Calu3 (cell line): Measurements from ENCODE around the gene HPS3. TPM values are rescaled to one million over a fixed set of nuclear protein-coding genes. Genes with fewer than 3 reads are reported as not detected.
"Not testable (repeated sequence)": the region's sequence is repeated elsewhere in the genome, so short reads cannot be mapped to it uniquely, and the experiment has no call there.

Source experiments
- BruUV-seq: library from RNA; stranded (reverse); fragments of 400-500 nt; replicated peaks from 2 replicates; lab custom pipeline; 2021; lab: Mats Ljungman, UMichigan
- CTCF ChIA-PET: fragments of 300-600 bp; sonication (Branson Sonifier 250); formaldehyde crosslinking; loops from one replicate; lab custom pipeline; 2022; ENCODE audit warnings: antibody characterized with exemption; lab: Charles Lee
- DNase-seq: peaks from one replicate; pipeline ENCODE4 v3.0.0; 2022
- H3K27ac Mint-ChIP-seq: one replicate; pipeline ENCODE4 v1.8.0; 2022; ENCODE audit warnings: mixed read lengths; ENCODE audit not compliant: unreplicated experiment
- H3K27me3 Mint-ChIP-seq: one replicate; pipeline ENCODE4 v1.8.0; 2022; ENCODE audit warnings: mixed read lengths; ENCODE audit not compliant: unreplicated experiment
- H3K36me3 Mint-ChIP-seq: one replicate; pipeline ENCODE4 v1.8.0; 2022; ENCODE audit warnings: mild to moderate bottlenecking, moderate library complexity, mixed read lengths; ENCODE audit not compliant: insufficient read depth, unreplicated experiment
- H3K4me1 Mint-ChIP-seq: one replicate; pipeline ENCODE4 v1.8.0; 2022; ENCODE audit warnings: mild to moderate bottlenecking, low read depth, mixed read lengths; ENCODE audit not compliant: unreplicated experiment
- H3K4me3 Mint-ChIP-seq: one replicate; pipeline ENCODE4 v1.8.0; 2022; ENCODE audit warnings: mild to moderate bottlenecking, low read depth, moderate library complexity, mixed read lengths; ENCODE audit not compliant: unreplicated experiment
- H3K9me3 Mint-ChIP-seq: one replicate; pipeline ENCODE4 v1.8.0; 2022; ENCODE audit warnings: low read depth, mixed read lengths; ENCODE audit not compliant: unreplicated experiment
- intact Hi-C: fragments of 100-400 bp; cut with micrococcal nuclease; formaldehyde crosslinking; loops from one replicate; pipeline ENCODE4 v1.10.0; 2022; ENCODE audit not compliant: unreplicated experiment
- total RNA-seq: library from RNA; stranded (reverse); gene quantifications from 2 replicates; pipeline ENCODE4 v1.2.3, GENCODE V29; 2022
- TF ChIP-seq, protein P1 (sequence below): fragments of 200-600 bp; IDR thresholded peaks from one replicate; pipeline ENCODE4 v1.8.0; 2022; ENCODE audit warnings: antibody characterized with exemption; ENCODE audit not compliant: unreplicated experiment

Gene HPS3
- total RNA-seq, 1 experiment from 2014 or later, result 49.5 TPM

GRCh38 chr3:149095487-149095886 lies 34.0 kb upstream of the HPS3 start:
- intact Hi-C loops, result no loop called here
- no peak for DNase-seq
- Mint-ChIP-seq H3K36me3 (peaks cover 6% of the 10 kb centered on the region), H3K27me3 (no peaks in the 10 kb centered on the region), H3K9me3 (no peaks in the 10 kb centered on the region), H3K27ac (no peak overlapping the region), H3K4me3 (no peak overlapping the region), H3K4me1 (no peaks in the 10 kb centered on the region)
- no TSS peak for BruUV-seq
- TF ChIP-seq, protein P1, sequence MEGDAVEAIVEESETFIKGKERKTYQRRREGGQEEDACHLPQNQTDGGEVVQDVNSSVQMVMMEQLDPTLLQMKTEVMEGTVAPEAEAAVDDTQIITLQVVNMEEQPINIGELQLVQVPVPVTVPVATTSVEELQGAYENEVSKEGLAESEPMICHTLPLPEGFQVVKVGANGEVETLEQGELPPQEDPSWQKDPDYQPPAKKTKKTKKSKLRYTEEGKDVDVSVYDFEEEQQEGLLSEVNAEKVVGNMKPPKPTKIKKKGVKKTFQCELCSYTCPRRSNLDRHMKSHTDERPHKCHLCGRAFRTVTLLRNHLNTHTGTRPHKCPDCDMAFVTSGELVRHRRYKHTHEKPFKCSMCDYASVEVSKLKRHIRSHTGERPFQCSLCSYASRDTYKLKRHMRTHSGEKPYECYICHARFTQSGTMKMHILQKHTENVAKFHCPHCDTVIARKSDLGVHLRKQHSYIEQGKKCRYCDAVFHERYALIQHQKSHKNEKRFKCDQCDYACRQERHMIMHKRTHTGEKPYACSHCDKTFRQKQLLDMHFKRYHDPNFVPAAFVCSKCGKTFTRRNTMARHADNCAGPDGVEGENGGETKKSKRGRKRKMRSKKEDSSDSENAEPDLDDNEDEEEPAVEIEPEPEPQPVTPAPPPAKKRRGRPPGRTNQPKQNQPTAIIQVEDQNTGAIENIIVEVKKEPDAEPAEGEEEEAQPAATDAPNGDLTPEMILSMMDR, result no peak
- CTCF ChIA-PET, result interaction anchor here (0.6 kb wide), 1 partner anchor 858 kb away, joined by 3 read pairs; no protein-coding TSS in a partner anchor

GRCh38 chr3:149097987-149098386 lies 31.5 kb upstream of the HPS3 start:
- H3K27me3 Mint-ChIP-seq, DNase-seq, BruUV-seq, H3K4me3 Mint-ChIP-seq, intact Hi-C loops, CTCF ChIA-PET, H3K36me3 Mint-ChIP-seq, H3K27ac Mint-ChIP-seq, H3K4me1 Mint-ChIP-seq, H3K9me3 Mint-ChIP-seq: not testable (repeated sequence)

DNA sequence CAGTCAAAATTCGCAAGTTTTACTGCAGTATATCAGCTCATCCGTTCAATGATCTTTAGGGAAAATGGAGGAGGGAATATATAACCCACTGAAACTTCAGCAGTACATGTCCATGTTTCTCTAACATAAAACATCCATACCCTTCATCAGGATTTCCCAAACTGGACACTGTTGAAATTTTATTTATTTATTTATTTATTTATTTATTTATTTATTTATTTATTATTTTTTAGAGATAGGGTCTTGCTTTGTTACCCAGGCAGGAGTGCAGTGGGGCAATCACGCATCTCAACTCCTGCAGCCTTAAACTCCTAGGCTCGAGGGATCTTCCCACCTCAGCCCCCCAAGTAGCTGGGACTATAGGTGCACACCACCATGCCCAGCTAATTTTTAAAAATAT lies 28.3 kb upstream of the HPS3 start:
- Mint-ChIP-seq H3K4me3 (no peak overlapping the region), H3K9me3 (peaks cover 2% of the 10 kb centered on the region), H3K4me1 (no peaks in the 10 kb centered on the region), H3K27ac (no peak overlapping the region), H3K27me3 (no peaks in the 10 kb centered on the region), H3K36me3 (peaks cover 6% of the 10 kb centered on the region)
- DNase-seq, result no peak
- intact Hi-C loops, result no loop called here
- TF ChIP-seq, protein P1, result no peak
- BruUV-seq, result no TSS peak
- CTCF ChIA-PET, result interaction anchor here (0.9 kb wide), 1 partner anchor 146 kb away, joined by 3 read pairs; no protein-coding TSS in a partner anchor

DNA sequence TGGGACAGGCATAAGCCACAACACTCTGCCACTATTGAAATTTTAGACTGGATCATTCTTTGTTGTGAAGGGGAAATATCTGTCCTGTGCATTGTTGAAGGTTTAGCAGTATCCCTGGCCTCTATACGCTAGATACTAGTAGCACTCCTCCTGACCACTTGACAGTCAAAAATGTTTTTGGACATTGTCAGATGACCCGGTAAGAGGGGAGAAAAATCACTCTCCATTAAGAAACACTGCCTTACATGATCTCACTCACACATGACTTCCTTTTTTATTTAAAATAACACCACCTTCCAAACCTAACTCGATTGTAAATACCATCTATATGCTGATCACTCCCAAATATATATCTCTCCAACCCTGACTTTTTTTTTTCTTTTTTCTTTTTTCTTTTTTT lies 27.8 kb upstream of the HPS3 start:
- Mint-ChIP-seq H3K9me3 (peaks cover 2% of the 10 kb centered on the region), H3K36me3 (peaks cover 6% of the 10 kb centered on the region), H3K27me3 (no peaks in the 10 kb centered on the region), H3K4me3 (no peak overlapping the region), H3K27ac (no peak overlapping the region), H3K4me1 (no peaks in the 10 kb centered on the region)
- CTCF ChIA-PET, result no interaction called here
- TF ChIP-seq, protein P1, result no peak
- no peak for DNase-seq
- no TSS peak for BruUV-seq
- intact Hi-C loops, result no loop called here

DNA sequence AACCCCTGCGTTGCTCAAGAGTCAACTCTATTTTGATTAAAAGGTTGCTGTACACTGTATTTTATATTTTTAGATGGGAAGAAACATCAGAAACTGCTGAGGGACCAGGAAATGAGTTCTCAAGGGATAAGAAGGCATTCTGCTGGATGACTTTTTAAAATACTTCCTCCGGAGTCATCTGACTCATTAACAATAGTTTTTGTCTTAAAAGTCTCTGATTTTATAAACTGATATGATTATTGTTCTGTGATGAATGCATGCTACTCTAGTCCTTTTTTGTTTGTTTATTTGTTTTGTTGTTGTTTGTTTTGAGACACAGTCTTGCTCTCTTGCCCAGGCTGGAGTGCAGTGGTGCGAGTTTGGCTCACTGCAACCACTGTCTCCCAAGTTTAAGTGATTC lies 25.0 kb upstream of the HPS3 start:
- Mint-ChIP-seq H3K36me3 (no peaks in the 10 kb centered on the region), H3K27me3 (no peaks in the 10 kb centered on the region), H3K4me3 (no peak overlapping the region), H3K27ac (no peak overlapping the region), H3K4me1 (no peaks in the 10 kb centered on the region), H3K9me3 (peaks cover 2% of the 10 kb centered on the region)
- DNase-seq, result no peak
- intact Hi-C loops, result no loop called here
- CTCF ChIA-PET, result interaction anchor here (0.6 kb wide), 1 partner anchor 196 kb away, joined by 3 read pairs; no protein-coding TSS in a partner anchor
- BruUV-seq, result no TSS peak
- TF ChIP-seq, protein P1, result no peak
